ENCODE data around the gene REEP1. TPM values are rescaled to one million over a fixed set of nuclear protein-coding genes. Genes with fewer than 3 reads are reported as not detected.

REEP1 gene
- total and polyA plus RNA-seq, 8 donors = 1.4 to 7.0 (median 4.0) TPM

GRCh38 chr2:86342488-86342887, 5.1 kb upstream of the REEP1 start:
- no peaks in the 10 kb centered on the region for H3K27me3 ChIP-seq
- no peaks in the 10 kb centered on the region for H3K9me3 ChIP-seq
- intact Hi-C loops (cut with DNase I) = no loop called here
- no peaks in the 10 kb centered on the region for H3K36me3 ChIP-seq
- DNase-seq = no peak
- no peak overlapping the region for H3K27ac ChIP-seq
- H3K4me3 ChIP-seq = no peak overlapping the region
- no peak for FAIRE-seq
- no peak for ATAC-seq
- TF ChIP-seq CTCF (IDR thresholded peaks at IDR 0.05) = no peak
- H3K4me1 ChIP-seq = no peaks in the 10 kb centered on the region
- WGBS, 2 donors = 74 to 80% methylated on average over 1 of the region's 1 CpG

- peaks cover 0 to 2% (median 0%) of the 10 kb centered on the region in 3 donors for H3K4me1 ChIP-seq
- no peak for TF ChIP-seq CTCF (IDR thresholded peaks at IDR 0.05)
- H3K9me3 ChIP-seq = no peaks in the 10 kb centered on the region
- no peaks in the 10 kb centered on the region for H3K36me3 ChIP-seq
- no peak overlapping the region for H3K27ac ChIP-seq
- no peaks in the 10 kb centered on the region for H3K27me3 ChIP-seq
- no peak for FAIRE-seq
- intact Hi-C loops (cut with DNase I) = no loop called here
- no peak overlapping the region for H3K4me3 ChIP-seq
- no peak for ATAC-seq
- no peak for DNase-seq
Observed at GRCh38 chr2:86341470-86341869, 4.0 kb upstream of the REEP1 start.

GRCh38 chr2:86338778-86339295, 1.4 kb upstream of the REEP1 start:
- no peaks in the 10 kb centered on the region for H3K9me3 ChIP-seq
- FAIRE-seq = no peak
- H3K27ac ChIP-seq = no peak overlapping the region
- no peak for ATAC-seq
- H3K4me1 ChIP-seq = peaks cover 0 to 5% (median 0%) of the 10 kb centered on the region in 3 donors
- 85 to 88% methylated on average over 10 of the region's 10 CpGs for WGBS, 2 donors
- intact Hi-C loops (cut with DNase I) = no loop called here
- H3K36me3 ChIP-seq = no peaks in the 10 kb centered on the region
- no peak for TF ChIP-seq CTCF (IDR thresholded peaks at IDR 0.05)
- H3K4me3 ChIP-seq = no peak overlapping the region
- no peaks in the 10 kb centered on the region for H3K27me3 ChIP-seq
- DNase-seq = no peak

- DNase-seq = peak in 3 of 6 donors; percentile 24 to 76 (median 72)
- Histone ChIP-seq H3K4me1 (peaks cover 0 to 5% (median 0%) of the 10 kb centered on the region in 3 donors), H3K36me3 (no peaks in the 10 kb centered on the region), H3K4me3 (peak overlapping the region; percentile 40 to 65 (median 54)), H3K27ac (no peak overlapping the region), H3K9me3 (no peaks in the 10 kb centered on the region), H3K27me3 (no peaks in the 10 kb centered on the region)
- TF ChIP-seq CTCF (IDR thresholded peaks at IDR 0.05) = no peak
- FAIRE-seq = no peak
- WGBS, 2 donors = 1% methylated on average over 31 to 45 of the region's 45 CpGs
- ATAC-seq = peak; percentile 16 to 39 (median 30)
- intact Hi-C loops (cut with DNase I) = no loop called here
Observed at GRCh38 chr2:86336675-86337243, 667 bp downstream of the REEP1 start.

Data from pancreas (tissue), 10 donors.